ENCODE data around the gene NME4.

DNA sequence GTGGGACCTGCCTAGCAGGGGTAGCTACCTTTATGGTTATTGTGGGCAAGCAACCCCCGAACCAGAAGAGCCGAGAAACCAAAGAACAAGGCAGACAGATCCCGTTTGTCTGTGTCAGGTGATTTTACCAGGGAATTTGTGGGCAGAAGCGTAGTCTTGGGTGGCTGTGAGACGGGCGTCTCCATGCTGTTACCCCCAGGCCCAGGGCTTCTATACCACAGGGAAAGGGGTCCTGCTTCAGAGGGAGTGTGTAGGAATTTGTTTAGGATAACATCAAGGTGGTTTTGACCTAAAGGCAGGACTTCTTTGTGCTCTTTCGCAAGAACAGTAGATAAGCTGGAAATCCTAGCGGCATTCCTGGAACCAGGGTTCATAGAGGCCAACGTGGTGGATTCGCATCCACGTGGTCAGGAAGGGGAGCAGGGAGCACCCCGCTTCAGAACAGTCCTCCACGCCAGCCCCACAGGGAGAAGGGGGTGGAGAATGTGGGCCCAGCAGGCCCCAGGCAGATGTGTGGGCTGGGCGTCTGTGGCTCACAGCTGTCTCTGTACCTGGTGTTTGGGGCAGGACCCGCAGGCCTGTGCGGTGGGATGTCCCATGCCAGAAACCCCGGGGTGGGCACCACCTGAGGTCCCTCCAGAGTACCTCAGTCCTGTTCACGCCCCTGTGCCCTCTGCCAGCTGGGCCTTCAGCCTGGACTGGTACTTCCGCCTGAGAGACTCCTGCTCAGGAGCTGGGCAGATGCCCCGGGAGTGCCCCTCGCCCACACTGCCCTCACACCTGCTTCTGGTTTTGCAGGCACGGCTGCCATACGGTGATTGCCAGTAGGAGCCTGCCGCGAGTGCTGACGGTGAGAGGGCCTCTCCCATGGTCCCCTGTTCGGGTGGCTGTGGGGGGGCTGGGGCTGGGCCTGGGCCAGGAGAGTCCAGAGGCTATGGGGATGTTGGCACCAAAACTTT, 8.8 kb downstream of the NME4 start:
- TF ChIP-seq POLR2A (IDR thresholded peaks at IDR 0.05) = no peak
- TF ChIP-seq, protein P1, sequence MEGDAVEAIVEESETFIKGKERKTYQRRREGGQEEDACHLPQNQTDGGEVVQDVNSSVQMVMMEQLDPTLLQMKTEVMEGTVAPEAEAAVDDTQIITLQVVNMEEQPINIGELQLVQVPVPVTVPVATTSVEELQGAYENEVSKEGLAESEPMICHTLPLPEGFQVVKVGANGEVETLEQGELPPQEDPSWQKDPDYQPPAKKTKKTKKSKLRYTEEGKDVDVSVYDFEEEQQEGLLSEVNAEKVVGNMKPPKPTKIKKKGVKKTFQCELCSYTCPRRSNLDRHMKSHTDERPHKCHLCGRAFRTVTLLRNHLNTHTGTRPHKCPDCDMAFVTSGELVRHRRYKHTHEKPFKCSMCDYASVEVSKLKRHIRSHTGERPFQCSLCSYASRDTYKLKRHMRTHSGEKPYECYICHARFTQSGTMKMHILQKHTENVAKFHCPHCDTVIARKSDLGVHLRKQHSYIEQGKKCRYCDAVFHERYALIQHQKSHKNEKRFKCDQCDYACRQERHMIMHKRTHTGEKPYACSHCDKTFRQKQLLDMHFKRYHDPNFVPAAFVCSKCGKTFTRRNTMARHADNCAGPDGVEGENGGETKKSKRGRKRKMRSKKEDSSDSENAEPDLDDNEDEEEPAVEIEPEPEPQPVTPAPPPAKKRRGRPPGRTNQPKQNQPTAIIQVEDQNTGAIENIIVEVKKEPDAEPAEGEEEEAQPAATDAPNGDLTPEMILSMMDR (IDR thresholded peaks at IDR 0.05) = no peak

Data from testis (tissue), 2 donors.